ENCODE data around the gene TOX2. TPM values are rescaled to one million over a fixed set of nuclear protein-coding genes. Genes with fewer than 3 reads are reported as not detected.
"Not testable (repeated sequence)": the region's sequence is repeated elsewhere in the genome, so short reads cannot be mapped to it uniquely, and the experiment has no call there.

TOX2 gene
- polyA plus RNA-seq, 1 donor, result 4.1 TPM

GRCh38 chr20:44034451-44034850 lies 119.8 kb downstream of the TOX2 start:
- no peak for DNase-seq

DNA sequence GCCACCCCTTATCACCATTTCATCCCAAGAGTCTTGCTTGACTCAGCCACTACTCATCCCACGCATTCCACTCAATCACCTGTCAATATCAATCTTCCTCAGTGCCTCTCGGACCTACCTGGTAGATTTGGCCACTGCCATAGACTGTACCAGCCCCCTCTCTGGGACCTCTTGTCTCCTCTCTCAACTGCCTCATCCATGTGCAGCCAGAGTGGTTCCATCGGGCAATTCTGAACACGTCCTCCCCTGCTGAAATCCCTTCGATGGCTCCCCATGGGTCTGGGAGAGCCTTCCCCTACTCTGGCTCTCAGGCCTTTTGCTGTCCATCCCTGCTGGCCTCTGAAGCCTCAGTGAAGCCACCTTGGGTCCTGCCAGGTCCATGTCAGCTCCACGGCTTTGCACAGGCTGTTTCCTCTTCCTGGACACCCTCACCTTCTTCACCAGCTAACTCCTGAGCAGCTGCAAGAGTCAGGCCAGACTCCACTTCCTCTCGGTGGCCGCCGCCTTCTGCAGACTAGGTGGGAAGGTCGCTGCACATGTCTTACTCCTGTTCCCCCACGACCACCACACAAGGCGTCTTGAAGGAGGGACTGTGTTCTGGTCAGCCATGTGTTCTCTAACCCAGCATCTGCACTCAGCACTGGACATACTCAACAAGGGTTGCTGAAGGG lies 120.4 kb downstream of the TOX2 start:
- DNase-seq, result no peak

GRCh38 chr20:44035924-44036323 lies 121.3 kb downstream of the TOX2 start:
- DNase-seq, result no peak

- no peak for DNase-seq
Observed at GRCh38 chr20:44036441-44036840, 121.8 kb downstream of the TOX2 start.

DNA sequence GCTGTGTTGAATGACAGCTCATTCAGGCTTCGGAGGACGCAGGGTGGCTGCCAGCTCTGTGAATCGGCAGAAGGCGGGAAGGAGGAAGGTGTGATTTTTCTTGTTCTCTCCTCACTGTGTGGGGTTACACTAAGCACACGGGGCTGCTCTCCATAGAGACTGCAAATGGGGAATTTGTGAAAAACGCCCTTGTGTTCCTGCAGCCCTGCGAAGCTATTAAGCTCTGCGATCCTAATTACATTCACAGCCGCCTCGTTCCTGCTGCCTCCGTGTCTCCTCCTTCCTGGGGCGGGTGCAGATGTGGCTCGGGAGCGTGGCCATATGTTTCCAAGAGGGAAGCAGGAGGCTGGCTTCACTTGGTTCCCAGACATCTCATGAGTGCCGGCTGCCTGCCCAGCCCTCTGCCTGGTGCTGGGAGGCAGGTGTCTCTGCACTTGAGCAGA lies 124.0 kb downstream of the TOX2 start:
- peak; percentile 61 for DNase-seq

- DNase-seq, result no peak
Observed at GRCh38 chr20:44039147-44039546, 124.5 kb downstream of the TOX2 start.

DNA sequence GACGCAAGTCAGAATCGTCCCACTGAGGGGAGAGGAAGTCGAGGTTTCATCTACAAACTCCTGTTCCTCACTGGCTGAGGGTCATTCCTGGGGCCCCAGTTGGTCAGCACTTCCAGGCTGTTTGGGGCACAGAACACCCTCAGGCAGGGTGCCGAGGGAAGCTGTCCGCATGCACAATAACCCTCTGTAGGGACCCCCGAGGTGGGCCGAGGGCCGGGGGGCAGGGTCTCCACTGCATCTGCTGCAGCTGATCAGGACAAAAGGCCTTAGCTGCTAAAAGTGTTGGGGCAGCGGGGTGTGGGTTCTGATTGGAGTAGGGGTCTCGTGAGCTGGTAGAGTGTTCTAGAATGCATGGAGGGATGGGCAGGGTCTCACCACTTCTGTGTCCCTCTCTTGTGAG lies 125.1 kb downstream of the TOX2 start:
- DNase-seq, result no peak

DNA sequence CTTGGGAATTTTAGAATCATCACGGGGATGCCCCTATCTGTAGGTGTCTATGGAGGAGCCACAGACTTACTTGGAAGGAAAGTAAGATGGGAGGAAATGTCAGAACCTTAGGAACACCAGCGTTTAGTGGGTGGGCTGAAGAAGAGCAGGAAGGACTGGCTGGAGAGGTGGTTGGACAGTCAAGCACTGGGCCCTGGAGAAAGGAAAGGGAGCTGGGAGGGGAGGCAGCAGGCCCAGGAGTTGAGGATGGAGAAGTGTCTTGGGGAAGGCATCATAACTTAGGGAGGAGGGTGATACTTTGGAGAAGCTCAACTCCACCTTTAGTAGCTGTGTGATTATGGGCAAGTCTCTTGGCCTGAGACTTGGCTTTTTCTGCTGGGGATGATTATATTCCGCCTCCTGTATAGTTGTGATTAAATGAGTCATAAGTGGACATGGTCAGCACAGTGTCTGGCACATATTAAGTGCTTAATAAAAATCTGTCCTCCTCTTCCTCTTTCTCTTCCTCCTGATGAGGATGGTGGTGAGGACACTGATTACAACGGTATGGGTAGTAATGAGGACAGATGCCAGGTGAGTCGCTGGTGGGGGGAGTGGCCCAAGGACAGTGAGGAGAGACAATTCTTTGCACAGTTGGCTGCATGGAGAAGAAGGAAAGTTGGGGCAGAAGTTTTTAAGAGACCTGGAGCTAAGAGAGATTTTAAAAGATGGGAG lies 125.7 kb downstream of the TOX2 start:
- DNase-seq, result no peak

GRCh38 chr20:44041001-44041400 lies 126.3 kb downstream of the TOX2 start:
- DNase-seq, result no peak

DNA sequence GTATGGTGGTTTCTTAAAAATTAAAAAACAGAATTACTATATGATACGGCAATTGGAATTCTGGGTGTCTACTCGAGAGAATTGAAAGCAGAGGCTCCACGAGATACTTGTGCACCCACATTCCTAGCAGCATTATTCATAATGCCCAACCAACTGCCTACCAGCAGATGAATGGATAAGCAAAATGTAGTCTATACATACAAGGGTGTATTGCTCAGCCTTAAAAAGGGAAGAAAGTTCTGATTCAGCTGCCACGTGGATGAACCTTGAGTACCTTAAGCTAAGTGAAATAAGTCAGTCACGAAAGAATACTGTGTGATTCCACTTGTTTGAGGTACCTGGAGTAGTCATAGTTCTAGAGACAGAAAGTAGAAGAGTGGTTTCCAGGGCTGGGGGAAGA lies 130.1 kb downstream of the TOX2 start:
- not testable (repeated sequence) for DNase-seq

GRCh38 chr20:44050327-44050726 lies 135.7 kb downstream of the TOX2 start:
- no peak for DNase-seq

DNA sequence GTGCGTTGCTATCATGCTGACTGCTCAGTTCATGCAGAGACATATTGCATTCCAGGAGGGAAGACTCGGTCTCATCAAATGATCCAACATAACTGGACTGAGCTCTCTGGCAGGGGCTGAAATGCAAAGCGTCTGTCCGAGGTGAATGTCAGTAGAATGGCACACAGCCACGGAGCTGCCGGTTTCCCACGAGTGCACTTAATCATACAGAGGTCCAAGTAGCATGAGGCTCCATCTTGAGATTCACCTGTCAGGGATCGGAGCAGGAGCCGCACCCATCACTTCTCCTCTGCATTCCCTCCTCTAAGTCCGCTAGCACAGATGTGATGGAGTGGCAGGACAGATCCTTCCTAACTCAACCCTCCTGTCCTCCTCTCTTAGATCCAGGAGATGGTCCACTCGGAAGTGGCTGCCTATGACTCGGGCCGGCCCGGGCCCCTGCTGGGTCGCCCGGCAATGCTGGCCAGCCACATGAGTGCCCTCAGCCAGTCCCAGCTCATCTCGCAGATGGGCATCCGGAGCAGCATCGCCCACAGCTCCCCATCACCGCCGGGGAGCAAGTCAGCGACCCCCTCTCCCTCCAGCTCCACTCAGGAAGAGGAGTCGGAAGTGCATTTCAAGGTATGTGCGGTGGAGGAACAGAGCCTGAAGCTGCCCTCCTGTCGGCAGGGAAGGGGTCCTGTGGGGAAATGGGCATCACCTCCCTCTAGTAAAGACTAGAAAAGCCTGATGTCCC lies 136.4 kb downstream of the TOX2 start:
- DNase-seq, result no peak

- DNase-seq, result no peak
Observed at GRCh38 chr20:44051661-44052000, 137.0 kb downstream of the TOX2 start.

- no peak for DNase-seq
Observed at GRCh38 chr20:44052166-44052565, 137.5 kb downstream of the TOX2 start.

- DNase-seq, result no peak
Observed at GRCh38 chr20:44053046-44053445, 138.4 kb downstream of the TOX2 start.

DNA sequence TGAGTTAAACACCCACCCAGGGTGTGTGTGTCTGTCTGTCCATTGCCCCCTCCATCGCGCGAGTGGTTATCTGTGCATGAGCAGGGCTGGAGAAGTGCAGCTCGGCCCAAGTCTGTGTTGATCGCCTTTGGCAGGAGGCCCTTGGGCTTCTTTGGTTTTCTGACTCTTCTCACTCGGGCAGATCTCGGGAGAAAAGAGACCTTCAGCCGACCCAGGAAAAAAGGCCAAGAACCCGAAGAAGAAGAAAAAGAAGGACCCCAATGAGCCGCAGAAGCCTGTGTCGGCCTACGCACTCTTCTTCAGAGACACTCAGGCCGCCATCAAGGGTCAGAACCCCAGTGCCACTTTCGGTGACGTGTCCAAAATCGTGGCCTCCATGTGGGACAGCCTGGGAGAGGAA lies 139.5 kb downstream of the TOX2 start:
- DNase-seq, result no peak

DNA sequence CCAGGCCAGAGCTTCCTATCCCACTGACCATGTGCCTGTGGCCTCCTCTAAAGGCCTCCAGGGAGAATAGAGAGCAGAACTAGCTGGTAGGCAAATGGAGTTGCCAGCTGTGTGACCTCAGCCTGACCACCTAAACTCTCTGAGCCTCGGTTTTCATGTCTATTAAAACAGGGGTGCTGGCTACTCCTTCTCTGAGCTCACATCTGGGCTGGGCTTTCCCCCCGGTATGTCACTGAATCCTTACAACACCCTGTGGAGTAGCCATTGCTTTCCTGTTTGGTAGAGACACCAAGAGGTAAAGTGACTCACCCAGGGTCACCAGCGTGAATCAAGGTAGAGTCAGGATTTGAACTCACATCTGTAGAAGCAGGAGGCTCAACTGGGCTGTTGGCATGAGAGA lies 140.2 kb downstream of the TOX2 start:
- DNase-seq, result no peak

- DNase-seq, result no peak
Observed at GRCh38 chr20:44056010-44056698, 141.5 kb downstream of the TOX2 start.

DNA sequence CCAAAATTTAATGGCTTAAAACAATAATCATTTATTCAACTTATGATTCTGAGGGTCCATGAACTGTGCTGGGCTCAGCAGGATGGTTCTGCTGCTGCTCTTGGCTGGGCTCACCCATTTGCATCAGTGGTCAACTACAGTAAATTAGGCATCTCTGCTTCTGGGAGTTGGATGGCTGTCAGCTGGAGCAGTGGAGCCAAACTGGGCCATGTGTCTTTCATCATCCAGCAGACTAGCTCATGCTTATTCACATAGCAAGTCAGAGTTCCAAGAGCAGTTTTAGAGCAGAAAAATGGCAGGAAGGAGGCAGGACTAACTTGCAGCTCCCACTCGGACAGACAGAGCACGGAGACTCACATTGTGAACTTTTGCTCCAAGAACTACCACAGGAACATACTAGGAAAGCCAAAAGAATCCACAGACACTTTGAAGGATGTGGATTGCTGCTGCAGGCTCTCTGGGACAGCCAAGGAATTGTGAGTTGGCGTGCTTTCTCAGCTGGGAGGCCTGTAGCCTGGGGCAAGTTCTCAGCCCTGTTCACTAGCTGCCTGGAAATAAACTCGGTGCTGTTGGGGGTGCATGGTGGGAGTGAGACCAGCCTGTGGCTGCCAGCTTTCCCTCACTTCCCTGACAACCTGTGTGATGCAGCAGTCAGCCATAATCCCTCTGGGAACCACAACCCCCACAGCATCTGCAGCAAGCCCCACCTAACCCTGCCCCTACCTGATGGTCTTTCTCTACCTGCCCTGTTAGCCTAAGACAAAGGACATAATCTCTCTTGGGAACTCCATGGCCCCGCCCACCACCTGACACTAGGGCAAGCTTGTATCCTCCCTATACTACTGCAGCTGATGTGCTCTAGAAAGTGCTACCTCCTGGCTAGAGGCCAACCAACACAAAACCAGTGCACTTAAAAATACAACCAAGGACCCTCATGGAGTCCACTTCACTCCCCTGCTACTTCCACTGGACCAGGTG lies 143.3 kb downstream of the TOX2 start:
- no peak for DNase-seq

- no peak for DNase-seq
Observed at GRCh38 chr20:44064501-44065400, 150.1 kb downstream of the TOX2 start.
